Adrenal gland (tissue), 12 donors: ENCODE measurements around the gene CCDC80. TPM values are rescaled to one million over a fixed set of nuclear protein-coding genes. Genes with fewer than 3 reads are reported as not detected.
A peak's percentile ranks its signal among the peaks of the same experiment; 100 is the strongest.

Experiments
- DNase-seq, 7 donors: peaks; one replicate each; pipeline ENCODE4 v3.0.0-alpha.2; 2019 to 2020
- H3K27ac ChIP-seq, 5 donors: fragments of 200-600 bp; sonication (generic) in 4 of 5; 1 replicate in 3 of 5; 2 replicates in 2 of 5; pipeline versions ENCODE4 v1.5.1 to v1.8.0; 2016 to 2020; ENCODE audit warnings: mild to moderate bottlenecking in 1 of 5
- H3K27me3 ChIP-seq: fragments of 200-600 bp; 2 replicates; pipeline ENCODE4 v1.8.0; 2021
- H3K36me3 ChIP-seq, 2 donors: fragments of 200-600 bp; replicated peaks in 1 of 2; 1 replicate in 1 of 2; 2 replicates in 1 of 2; pipeline versions ENCODE4 v1.5.1 to v1.8.0; 2018 to 2022
- H3K4me1 ChIP-seq, 2 donors: fragments of 200-600 bp; replicated peaks in 1 of 2; 1 replicate in 1 of 2; 2 replicates in 1 of 2; pipeline versions ENCODE4 v1.5.1 to v1.8.0; 2018 to 2021
- H3K4me3 ChIP-seq, 4 donors: fragments of 200-600 bp; sonication (generic) in 3 of 4; one replicate each; pipeline ENCODE4 v1.5.1; 2016 to 2018
- H3K9me3 ChIP-seq, 3 donors: fragments of 200-600 bp; sonication (generic) in 1 of 3; replicated peaks in 1 of 3; 1 replicate in 2 of 3; 2 replicates in 1 of 3; pipeline versions ENCODE4 v1.5.1 to v1.8.0; 2016 to 2021
- CTCF ChIP-seq, 6 experiments: fragments of 450-650 bp in 4 of 6; fragments of 200-600 bp in 2 of 6; sonication (generic) in 1 of 6; IDR thresholded peaks; 1 replicate in 5 of 6; 2 replicates in 1 of 6; pipeline versions ENCODE4 v1.5.1 to v1.8.0; 2016 to 2021; ENCODE audit warnings: antibody characterized with exemption in 6 of 6, mild to moderate bottlenecking in 2 of 6, moderate library complexity in 1 of 6
- POLR2A ChIP-seq, 2 donors: fragments of 450-650 bp; IDR thresholded peaks; one replicate each; pipeline ENCODE4 v1.6.1; 2017; ENCODE audit warnings: antibody characterized with exemption in 2 of 2, mild to moderate bottlenecking in 2 of 2, moderate library complexity in 1 of 2
- WGBS, 4 donors: extraction: QIAGEN DNeasy Blood & Tissue Kit in 2 of 4; methylation state at CpG; one replicate each; pipeline versions ENCODE4 v1.1.5 to v1.1.7; 2013 to 2017; 5-methylcytosine and 5-hydroxymethylcytosine counted together
- intact Hi-C, 2 donors: fragments of 100-400 bp; cut with DNase I; formaldehyde crosslinking; loops; one replicate each; pipeline versions ENCODE4 v1.14.1 to v1.15.0; 2022 to 2023
- polyA plus RNA-seq, 3 donors: library from polyadenylated mRNA; stranded (reverse); fragments of 200-250 nt in 2 of 3; fragments of 350-450 nt in 1 of 3; fragmentation: Illumina TruSeq in 1 of 3; extraction: RNeasy Lipid Tissue Mini Kit (QIAGEN cat#74804) in 1 of 3; gene quantifications; one replicate each; pipeline ENCODE4 v1.2.3, GENCODE V29; 2013 to 2014
- total RNA-seq, 9 donors: library from RNA; depleted of rRNA in 4 of 9; stranded (reverse); fragments of >200 nt in 4 of 9; fragments of 120-200 nt in 1 of 9; fragmentation: NEBNext Ultra II Directional in 1 of 9; extraction: Animal tissue kit (Norgen Biotek cat#: 25700) in 1 of 9; gene quantifications; one replicate each; pipeline versions ENCODE4 v1.1.0 to v1.2.4, GENCODE V29; 2013 to 2023
- donor health status: healthy with polysubstance abuse.
- donor health status: Bipolar disorder and iron deficiency.
- donor health status: DM: yes; HTN: yes; CAD: no.
- donor health status: DM: no; HTN: no; CAD: no.
- donor health status: DM: no; HTN: no; CAD: no.
- donor health status: DM: yes; HTN: yes; CAD: no.

The CCDC80 gene
- total and polyA plus RNA-seq, 12 donors, result 5.7 to 65.3 (median 17.9) TPM

- no peaks in the 10 kb centered on the region for H3K36me3 ChIP-seq
- no peak for TF ChIP-seq CTCF (IDR thresholded peaks at IDR 0.05)
- no peak for TF ChIP-seq POLR2A (IDR thresholded peaks at IDR 0.05)
- H3K4me1 ChIP-seq, result peaks cover 0 to 8% of the 10 kb centered on the region in 2 donors
- no peaks in the 10 kb centered on the region for H3K9me3 ChIP-seq
- peak overlapping the region in 1 of 5 donors; percentile 13 for H3K27ac ChIP-seq
- peak overlapping the region in 1 of 4 donors; percentile 25 for H3K4me3 ChIP-seq
- 17 to 29% (median 21%) methylated on average over 6 of the region's 6 CpGs for WGBS, 4 donors
- intact Hi-C loops, result no loop called here
- H3K27me3 ChIP-seq, result no peaks in the 10 kb centered on the region
- peak; percentile 53 to 86 (median 76) for DNase-seq
Measured at GRCh38 chr3:112676659-112677234, 35.8 kb upstream of the CCDC80 start.

- intact Hi-C loops, result no loop called here
- WGBS, 4 donors, result 83 to 86% (median 85%) methylated on average over 4 of the region's 4 CpGs
- H3K4me1 ChIP-seq, result peaks cover 0 to 8% of the 10 kb centered on the region in 2 donors
- H3K36me3 ChIP-seq, result no peaks in the 10 kb centered on the region
- TF ChIP-seq POLR2A (IDR thresholded peaks at IDR 0.05) (no peak), CTCF (IDR thresholded peaks at IDR 0.05) (no peak)
- H3K4me3 ChIP-seq, result no peak overlapping the region
- no peak for DNase-seq
- no peaks in the 10 kb centered on the region for H3K9me3 ChIP-seq
- no peak overlapping the region for H3K27ac ChIP-seq
- no peaks in the 10 kb centered on the region for H3K27me3 ChIP-seq
Measured at GRCh38 chr3:112675943-112676535, 35.1 kb upstream of the CCDC80 start.

GRCh38 chr3:112675349-112675748 is 34.4 kb upstream of the CCDC80 start:
- no peaks in the 10 kb centered on the region for H3K27me3 ChIP-seq
- H3K4me3 ChIP-seq, result no peak overlapping the region
- no peaks in the 10 kb centered on the region for H3K9me3 ChIP-seq
- H3K4me1 ChIP-seq, result peaks cover 0 to 8% of the 10 kb centered on the region in 2 donors
- TF ChIP-seq POLR2A (IDR thresholded peaks at IDR 0.05), result no peak
- TF ChIP-seq CTCF (IDR thresholded peaks at IDR 0.05), result no peak
- H3K36me3 ChIP-seq, result no peaks in the 10 kb centered on the region
- 57 to 67% (median 63%) methylated on average over 6 of the region's 6 CpGs for WGBS, 4 donors
- no peak overlapping the region for H3K27ac ChIP-seq
- intact Hi-C loops, result no loop called here
- DNase-seq, result no peak

- Histone ChIP-seq H3K27me3 (no peaks in the 10 kb centered on the region), H3K4me1 (peaks cover 0 to 8% of the 10 kb centered on the region in 2 donors), H3K9me3 (no peaks in the 10 kb centered on the region), H3K27ac (no peak overlapping the region), H3K36me3 (no peaks in the 10 kb centered on the region), H3K4me3 (no peak overlapping the region)
- intact Hi-C loops, result no loop called here
- TF ChIP-seq POLR2A (IDR thresholded peaks at IDR 0.05) (no peak), CTCF (IDR thresholded peaks at IDR 0.05) (no peak)
- WGBS, 4 donors, result 65 to 73% (median 72%) methylated on average over 5 of the region's 5 CpGs
- DNase-seq, result no peak
Measured at GRCh38 chr3:112672716-112673541, 32.0 kb upstream of the CCDC80 start.
